ENCODE measurements around the gene WDR73.
A peak's percentile ranks its signal among the peaks of the same experiment; 100 is the strongest.

- TF ChIP-seq CTCF (IDR thresholded peaks at IDR 0.05): peak; percentile 64
- TF ChIP-seq EZH2phosphoT487 (IDR thresholded peaks at IDR 0.05): no peak
These were observed 788 bp upstream of the WDR73 start for GRCh38 chr15:84654689-84655453.
